Measurements from ENCODE around the gene PARD3.

DNA sequence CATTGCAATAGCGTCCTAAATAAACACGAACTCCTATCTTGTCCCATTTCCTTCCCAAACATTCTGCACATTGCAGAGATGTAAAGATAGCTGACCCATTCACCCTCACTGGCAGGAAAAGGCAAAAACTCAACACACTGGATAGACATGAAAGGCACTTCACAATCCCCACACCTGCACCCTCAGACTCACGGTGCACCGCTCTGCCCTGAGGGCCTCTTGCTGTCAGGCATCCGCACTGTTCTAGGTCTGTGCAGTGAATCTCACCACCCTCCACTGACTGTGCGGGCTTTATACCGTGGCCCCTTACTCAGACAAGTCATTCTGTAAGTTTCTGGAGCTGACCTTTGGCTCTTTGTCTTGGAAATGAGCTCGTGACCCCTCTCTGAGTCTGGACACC lies 42.9 kb upstream of the PARD3 start:
- TF ChIP-seq TEAD4 (CRISPR knock-in tag; IDR thresholded peaks at IDR 0.05) (no peak), GRHL2 (CRISPR knock-in tag; IDR thresholded peaks at IDR 0.05; ENCODE audit: insufficient replicate concordance, severe bottlenecking) (no peak), ZNF138 (CRISPR knock-in tag; conservative IDR thresholded peaks at IDR 0.05) (no peak)
